Activated T-helper 1 cell treated with anti-CD3 and anti-CD28 coated beads, Interleukin-12 subunit alpha, Interleukin-12 subunit beta, Interleukin-2, Interleukin-4 antibody, amounts not matched to agents 30 ng/mL and 10 ng/mL and 1 ng/mL, durations not matched to agents 14 hours and 24 hours and 36 hours (primary cell): ENCODE data around the gene RYR3. TPM values are rescaled to one million over a fixed set of nuclear protein-coding genes. Genes with fewer than 3 reads are reported as not detected.

Source experiments
- DNase-seq: peaks from one replicate; pipeline ENCODE4 v3.0.0; 2021; ENCODE audit warnings: low spot score
- H3K27ac Mint-ChIP-seq: one replicate; pipeline ENCODE4 v1.8.0; 2021; ENCODE audit warnings: mild to moderate bottlenecking, mixed read lengths
- H3K27me3 Mint-ChIP-seq: one replicate; pipeline ENCODE4 v1.8.0; 2022; ENCODE audit warnings: mild to moderate bottlenecking, moderate library complexity, mixed read lengths; ENCODE audit not compliant: insufficient read depth
- H3K36me3 Mint-ChIP-seq: one replicate; pipeline ENCODE4 v1.8.0; 2021; ENCODE audit warnings: low read depth, mixed read lengths
- H3K4me1 Mint-ChIP-seq: one replicate; pipeline ENCODE4 v1.8.0; 2021; ENCODE audit warnings: low read depth, mixed read lengths
- H3K4me3 Mint-ChIP-seq: one replicate; pipeline ENCODE4 v1.8.0; 2021; ENCODE audit warnings: mild to moderate bottlenecking, moderate library complexity, mixed read lengths
- H3K9me3 Mint-ChIP-seq: one replicate; pipeline ENCODE4 v1.8.0; 2021; ENCODE audit warnings: mixed read lengths
- intact Hi-C: fragments of 100-400 bp; cut with micrococcal nuclease; formaldehyde crosslinking; loops from one replicate; pipeline ENCODE4 v1.15.1; 2024
- total RNA-seq: library from RNA; stranded (reverse); gene quantifications from 2 replicates; pipeline ENCODE4 v1.2.3, GENCODE V29; 2022

The RYR3 gene
- total RNA-seq, 1 donor from 2014 or later = not detected

GRCh38 chr15:33826201-33826600, 515.4 kb downstream of the RYR3 start:
- Mint-ChIP-seq H3K27me3 (no peaks in the 10 kb centered on the region), H3K4me3 (no peak overlapping the region), H3K9me3 (no peaks in the 10 kb centered on the region), H3K27ac (no peak overlapping the region), H3K4me1 (no peaks in the 10 kb centered on the region), H3K36me3 (no peaks in the 10 kb centered on the region)
- intact Hi-C loops = no loop called here
- DNase-seq = no peak

GRCh38 chr15:33830351-33830750, 519.6 kb downstream of the RYR3 start:
- intact Hi-C loops = no loop called here
- no peak for DNase-seq
- Mint-ChIP-seq H3K36me3 (no peaks in the 10 kb centered on the region), H3K9me3 (no peaks in the 10 kb centered on the region), H3K27me3 (no peaks in the 10 kb centered on the region), H3K27ac (no peak overlapping the region), H3K4me3 (no peak overlapping the region), H3K4me1 (no peaks in the 10 kb centered on the region)

GRCh38 chr15:33831646-33832045, 520.9 kb downstream of the RYR3 start:
- no peak overlapping the region for H3K27ac Mint-ChIP-seq
- H3K27me3 Mint-ChIP-seq = no peaks in the 10 kb centered on the region
- H3K36me3 Mint-ChIP-seq = no peaks in the 10 kb centered on the region
- H3K4me3 Mint-ChIP-seq = no peak overlapping the region
- intact Hi-C loops = no loop called here
- H3K9me3 Mint-ChIP-seq = no peaks in the 10 kb centered on the region
- no peak for DNase-seq
- H3K4me1 Mint-ChIP-seq = no peaks in the 10 kb centered on the region

- Mint-ChIP-seq H3K27ac (no peak overlapping the region), H3K36me3 (no peaks in the 10 kb centered on the region), H3K4me3 (no peak overlapping the region), H3K27me3 (no peaks in the 10 kb centered on the region), H3K4me1 (no peaks in the 10 kb centered on the region), H3K9me3 (no peaks in the 10 kb centered on the region)
- intact Hi-C loops = no loop called here
- no peak for DNase-seq
Measured at GRCh38 chr15:33834892-33835743, 524.4 kb downstream of the RYR3 start.

GRCh38 chr15:33837294-33837693, 526.5 kb downstream of the RYR3 start:
- no peak overlapping the region for H3K27ac Mint-ChIP-seq
- no peak for DNase-seq
- no peak overlapping the region for H3K4me3 Mint-ChIP-seq
- H3K9me3 Mint-ChIP-seq = no peaks in the 10 kb centered on the region
- intact Hi-C loops = no loop called here
- H3K36me3 Mint-ChIP-seq = no peaks in the 10 kb centered on the region
- no peaks in the 10 kb centered on the region for H3K4me1 Mint-ChIP-seq
- H3K27me3 Mint-ChIP-seq = peaks cover 1% of the 10 kb centered on the region

GRCh38 chr15:33839540-33839939, 528.8 kb downstream of the RYR3 start:
- Mint-ChIP-seq H3K36me3 (no peaks in the 10 kb centered on the region), H3K4me1 (no peaks in the 10 kb centered on the region), H3K9me3 (no peaks in the 10 kb centered on the region), H3K27ac (no peak overlapping the region), H3K4me3 (no peak overlapping the region), H3K27me3 (peaks cover 1% of the 10 kb centered on the region)
- no peak for DNase-seq
- intact Hi-C loops = no loop called here

- peaks cover 1% of the 10 kb centered on the region for H3K27me3 Mint-ChIP-seq
- no peaks in the 10 kb centered on the region for H3K36me3 Mint-ChIP-seq
- no peaks in the 10 kb centered on the region for H3K9me3 Mint-ChIP-seq
- H3K27ac Mint-ChIP-seq = no peak overlapping the region
- H3K4me1 Mint-ChIP-seq = no peaks in the 10 kb centered on the region
- no peak overlapping the region for H3K4me3 Mint-ChIP-seq
- no peak for DNase-seq
- intact Hi-C loops = no loop called here
Measured at GRCh38 chr15:33840615-33841014, 529.8 kb downstream of the RYR3 start.

GRCh38 chr15:33844186-33844585, 533.4 kb downstream of the RYR3 start:
- DNase-seq = no peak
- intact Hi-C loops = no loop called here

GRCh38 chr15:33844597-33844996, 533.8 kb downstream of the RYR3 start:
- Mint-ChIP-seq H3K4me3 (no peak overlapping the region), H3K27ac (no peak overlapping the region), H3K27me3 (peaks cover 1% of the 10 kb centered on the region), H3K9me3 (no peaks in the 10 kb centered on the region), H3K4me1 (no peaks in the 10 kb centered on the region), H3K36me3 (no peaks in the 10 kb centered on the region)
- DNase-seq = no peak
- intact Hi-C loops = no loop called here

More at GRCh38 chr15:33844186-33844585, 533.4 kb downstream of the RYR3 start:
- no peaks in the 10 kb centered on the region for H3K4me1 Mint-ChIP-seq
- no peak overlapping the region for H3K27ac Mint-ChIP-seq
- H3K9me3 Mint-ChIP-seq = no peaks in the 10 kb centered on the region
- H3K27me3 Mint-ChIP-seq = peaks cover 1% of the 10 kb centered on the region
- H3K4me3 Mint-ChIP-seq = no peak overlapping the region
- H3K36me3 Mint-ChIP-seq = no peaks in the 10 kb centered on the region

GRCh38 chr15:33846142-33846541, 535.4 kb downstream of the RYR3 start:
- no peak overlapping the region for H3K4me3 Mint-ChIP-seq
- no peaks in the 10 kb centered on the region for H3K36me3 Mint-ChIP-seq
- H3K4me1 Mint-ChIP-seq = no peaks in the 10 kb centered on the region
- no peaks in the 10 kb centered on the region for H3K9me3 Mint-ChIP-seq
- intact Hi-C loops = no loop called here
- H3K27ac Mint-ChIP-seq = no peak overlapping the region
- peaks cover 1% of the 10 kb centered on the region for H3K27me3 Mint-ChIP-seq
- no peak for DNase-seq

GRCh38 chr15:33846862-33847261, 536.1 kb downstream of the RYR3 start:
- DNase-seq = no peak
- H3K27ac Mint-ChIP-seq = no peak overlapping the region
- H3K36me3 Mint-ChIP-seq = no peaks in the 10 kb centered on the region
- intact Hi-C loops = no loop called here
- H3K27me3 Mint-ChIP-seq = peaks cover 1% of the 10 kb centered on the region
- H3K4me1 Mint-ChIP-seq = no peaks in the 10 kb centered on the region
- no peak overlapping the region for H3K4me3 Mint-ChIP-seq
- H3K9me3 Mint-ChIP-seq = no peaks in the 10 kb centered on the region

GRCh38 chr15:33848011-33848410, 537.2 kb downstream of the RYR3 start:
- Mint-ChIP-seq H3K27ac (no peak overlapping the region), H3K4me1 (no peaks in the 10 kb centered on the region), H3K9me3 (no peaks in the 10 kb centered on the region), H3K4me3 (no peak overlapping the region), H3K36me3 (no peaks in the 10 kb centered on the region), H3K27me3 (peaks cover 2% of the 10 kb centered on the region)
- intact Hi-C loops = no loop called here
- no peak for DNase-seq

- peaks cover 2% of the 10 kb centered on the region for H3K27me3 Mint-ChIP-seq
- H3K27ac Mint-ChIP-seq = no peak overlapping the region
- no peak overlapping the region for H3K4me3 Mint-ChIP-seq
- H3K9me3 Mint-ChIP-seq = no peaks in the 10 kb centered on the region
- H3K4me1 Mint-ChIP-seq = no peaks in the 10 kb centered on the region
- intact Hi-C loops = no loop called here
- H3K36me3 Mint-ChIP-seq = no peaks in the 10 kb centered on the region
- no peak for DNase-seq
Measured at GRCh38 chr15:33851079-33851478, 540.3 kb downstream of the RYR3 start.

- Mint-ChIP-seq H3K4me1 (no peaks in the 10 kb centered on the region), H3K9me3 (no peaks in the 10 kb centered on the region), H3K27me3 (peaks cover 2% of the 10 kb centered on the region), H3K36me3 (no peaks in the 10 kb centered on the region), H3K4me3 (no peak overlapping the region), H3K27ac (no peak overlapping the region)
- DNase-seq = no peak
- intact Hi-C loops = no loop called here
Measured at GRCh38 chr15:33852094-33852493, 541.3 kb downstream of the RYR3 start.
